ENCODE results near the gene TBC1D14. TPM values are rescaled to one million over a fixed set of nuclear protein-coding genes. Genes with fewer than 3 reads are reported as not detected.
A peak's percentile ranks its signal among the peaks of the same experiment; 100 is the strongest.

The TBC1D14 gene
- total and polyA plus RNA-seq, 11 donors: 9.8 to 51.0 (median 34.3) TPM

- WGBS, 4 donors: 66 to 78% (median 68%) methylated on average over 4 of the region's 4 CpGs
- intact Hi-C loops (cut with DNase I): no loop called here
These were observed 26.3 kb downstream of the TBC1D14 start for GRCh38 chr4:6935965-6936364.

GRCh38 chr4:6937201-6937600 is 27.6 kb downstream of the TBC1D14 start:
- Histone ChIP-seq H3K36me3 (no peaks in the 10 kb centered on the region), H3K4me1 (peaks cover 0 to 64% (median 20%) of the 10 kb centered on the region in 12 donors), H3K27ac (peak overlapping the region in 2 of 12 donors; percentile 12 to 93), H3K9me3 (no peaks in the 10 kb centered on the region), H3K27me3 (no peaks in the 10 kb centered on the region), H3K4me3 (no peak overlapping the region)
- no peak for TF ChIP-seq POLR2A (IDR thresholded peaks at IDR 0.05)
- no peak for TF ChIP-seq CTCF (IDR thresholded peaks at IDR 0.05)
- 80 to 92% (median 86%) methylated on average over 6 of the region's 6 CpGs for WGBS, 4 donors
- intact Hi-C loops (cut with DNase I): no loop called here
- DNase-seq (no peak), ATAC-seq (no peak)

More at GRCh38 chr4:6935965-6936364, 26.3 kb downstream of the TBC1D14 start:
- Histone ChIP-seq H3K4me3 (no peak overlapping the region), H3K9me3 (no peaks in the 10 kb centered on the region), H3K27me3 (no peaks in the 10 kb centered on the region), H3K4me1 (peaks cover 0 to 58% (median 16%) of the 10 kb centered on the region in 12 donors), H3K36me3 (peaks cover 0 to 4% (median 0%) of the 10 kb centered on the region in 9 donors), H3K27ac (peak overlapping the region in 1 of 12 donors; percentile 93)
- DNase-seq: no peak
- no peak for ATAC-seq
- TF ChIP-seq POLR2A (IDR thresholded peaks at IDR 0.05) (no peak), CTCF (IDR thresholded peaks at IDR 0.05) (no peak)

GRCh38 chr4:6937754-6938153 is 28.1 kb downstream of the TBC1D14 start:
- H3K4me3 ChIP-seq: no peak overlapping the region
- peak overlapping the region in 4 of 12 donors; percentile 12 to 93 (median 34) for H3K27ac ChIP-seq
- peaks cover 0 to 65% (median 25%) of the 10 kb centered on the region in 12 donors for H3K4me1 ChIP-seq
- no peak for DNase-seq
- H3K36me3 ChIP-seq: no peaks in the 10 kb centered on the region
- no peaks in the 10 kb centered on the region for H3K9me3 ChIP-seq
- H3K27me3 ChIP-seq: no peaks in the 10 kb centered on the region
- TF ChIP-seq CTCF (IDR thresholded peaks at IDR 0.05): no peak
- no peak for TF ChIP-seq POLR2A (IDR thresholded peaks at IDR 0.05)
- intact Hi-C loops (cut with DNase I): no loop called here
- 68 to 84% (median 73%) methylated on average over 17 of the region's 17 CpGs for WGBS, 4 donors
- ATAC-seq: no peak

DNA sequence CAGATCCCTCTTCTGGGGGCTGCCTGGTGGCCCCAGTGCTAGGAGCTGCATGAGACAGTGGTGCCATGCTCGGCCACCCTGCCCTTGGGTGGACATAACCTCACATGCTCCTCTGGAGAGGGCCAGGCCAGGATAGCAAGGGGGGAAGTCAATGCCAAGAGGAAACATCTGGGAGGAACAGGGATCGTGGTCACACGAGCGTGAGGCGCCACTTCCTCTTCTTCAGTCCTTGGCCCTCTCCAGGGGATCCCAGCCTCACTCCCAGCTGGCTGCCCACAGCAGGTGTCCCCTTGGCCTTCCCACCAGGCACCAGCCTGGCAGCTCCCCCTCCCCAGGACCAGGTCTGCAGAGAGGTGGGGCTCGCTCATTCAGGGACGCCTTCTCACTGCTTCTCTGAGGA is 28.6 kb downstream of the TBC1D14 start:
- intact Hi-C loops (cut with DNase I): no loop called here
- Histone ChIP-seq H3K36me3 (no peaks in the 10 kb centered on the region), H3K27ac (peak overlapping the region in 5 of 12 donors; percentile 12 to 93 (median 28)), H3K4me1 (peaks cover 0 to 69% (median 28%) of the 10 kb centered on the region in 12 donors), H3K27me3 (no peaks in the 10 kb centered on the region), H3K4me3 (peak overlapping the region in 1 of 12 donors; percentile 18), H3K9me3 (no peaks in the 10 kb centered on the region)
- no peak for TF ChIP-seq POLR2A (IDR thresholded peaks at IDR 0.05)
- TF ChIP-seq CTCF (IDR thresholded peaks at IDR 0.05): no peak
- peak; percentile 29 to 81 (median 68) for ATAC-seq
- peak; percentile 50 to 82 (median 65) for DNase-seq
- WGBS, 4 donors: 36 to 54% (median 48%) methylated on average over 6 to 7 of the region's 7 CpGs

Data from heart left ventricle (tissue), 16 donors.